ENCODE data around the gene SUFU. TPM values are rescaled to one million over a fixed set of nuclear protein-coding genes. Genes with fewer than 3 reads are reported as not detected.

SUFU gene
- total RNA-seq, 1 donor from 2014 or later: 13.5 TPM

- Histone ChIP-seq H3K36me3 (no peaks in the 10 kb centered on the region), H3K4me3 (no peak overlapping the region), H3K27ac (no peak overlapping the region), H3K27me3 (no peaks in the 10 kb centered on the region), H3K4me1 (peaks cover 29% of the 10 kb centered on the region), H3K9me3 (no peaks in the 10 kb centered on the region)
- intact Hi-C loops (cut with DNase I): no loop called here
- ATAC-seq (peak; percentile 97), DNase-seq (peak; percentile 86)
- peak; percentile 87 for TF ChIP-seq CTCF (IDR thresholded peaks at IDR 0.05)
These were observed 80.0 kb downstream of the SUFU start for GRCh38 chr10:102583435-102584417.

DNA sequence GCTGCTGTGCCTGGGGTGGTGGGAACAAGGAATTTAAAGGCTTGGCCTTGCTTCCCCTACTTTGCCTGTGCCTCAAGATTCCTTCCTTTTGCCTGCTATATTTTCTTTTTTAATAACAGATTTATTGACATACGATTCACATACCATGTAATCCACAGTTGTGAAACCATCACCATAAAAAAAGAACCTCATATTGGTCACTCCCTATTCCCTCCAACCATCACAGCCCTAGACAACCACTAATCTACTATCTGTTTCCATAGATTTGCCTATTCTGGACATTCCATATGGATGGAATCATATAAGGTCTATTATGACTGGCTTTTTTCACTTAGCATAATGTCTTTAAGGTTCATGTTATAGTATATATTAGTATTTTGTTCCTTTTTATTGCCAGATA is 81.3 kb downstream of the SUFU start:
- Histone ChIP-seq H3K4me1 (peaks cover 17% of the 10 kb centered on the region), H3K4me3 (no peak overlapping the region), H3K36me3 (no peaks in the 10 kb centered on the region), H3K27ac (no peak overlapping the region), H3K27me3 (no peaks in the 10 kb centered on the region), H3K9me3 (no peaks in the 10 kb centered on the region)
- no peak for TF ChIP-seq CTCF (IDR thresholded peaks at IDR 0.05)
- ATAC-seq (no peak), DNase-seq (no peak)
- intact Hi-C loops (cut with DNase I): no loop called here

GRCh38 chr10:102586858-102587257 is 83.1 kb downstream of the SUFU start:
- no peak for ATAC-seq
- Histone ChIP-seq H3K4me3 (no peak overlapping the region), H3K4me1 (peaks cover 3% of the 10 kb centered on the region), H3K9me3 (no peaks in the 10 kb centered on the region), H3K36me3 (no peaks in the 10 kb centered on the region), H3K27ac (no peak overlapping the region), H3K27me3 (no peaks in the 10 kb centered on the region)
- intact Hi-C loops (cut with DNase I): no loop called here
- no peak for TF ChIP-seq CTCF (IDR thresholded peaks at IDR 0.05)
- no peak for DNase-seq

DNA sequence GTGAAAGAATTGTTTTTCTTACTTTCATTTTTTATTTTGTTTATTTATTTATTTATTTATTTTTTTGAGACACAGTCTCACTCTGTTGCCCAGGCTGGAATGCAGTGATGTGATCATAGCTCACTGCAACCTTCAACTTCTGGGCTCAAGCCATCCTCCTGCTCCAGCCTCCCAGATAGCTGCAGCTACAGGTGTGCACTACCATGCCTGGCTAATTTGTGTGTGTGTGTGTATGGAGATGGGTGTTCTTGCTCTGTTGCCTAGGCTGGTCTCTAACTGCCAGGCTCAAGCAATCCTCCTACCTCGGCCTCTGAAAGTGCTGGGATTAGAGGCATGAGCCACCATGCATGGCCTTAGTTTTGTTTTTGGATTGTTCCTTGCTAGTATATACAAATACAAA is 85.1 kb downstream of the SUFU start:
- Histone ChIP-seq H3K4me3 (no peak overlapping the region), H3K27ac (no peak overlapping the region), H3K4me1 (no peaks in the 10 kb centered on the region), H3K9me3 (no peaks in the 10 kb centered on the region), H3K36me3 (no peaks in the 10 kb centered on the region), H3K27me3 (no peaks in the 10 kb centered on the region)
- TF ChIP-seq CTCF (IDR thresholded peaks at IDR 0.05): no peak
- ATAC-seq (no peak), DNase-seq (peak; percentile 11)
- intact Hi-C loops (cut with DNase I): no loop called here

- peaks cover 25% of the 10 kb centered on the region for H3K36me3 ChIP-seq
- intact Hi-C loops (cut with DNase I): no loop called here
- no peak overlapping the region for H3K27ac ChIP-seq
- H3K4me3 ChIP-seq: no peak overlapping the region
- H3K9me3 ChIP-seq: no peaks in the 10 kb centered on the region
- no peaks in the 10 kb centered on the region for H3K27me3 ChIP-seq
- peaks cover 16% of the 10 kb centered on the region for H3K4me1 ChIP-seq
- TF ChIP-seq CTCF (IDR thresholded peaks at IDR 0.05): no peak
- no peak for ATAC-seq
- DNase-seq: peak; percentile 53
These were observed 89.5 kb downstream of the SUFU start for GRCh38 chr10:102593074-102593803.
